GM19455 (cell line): Measurements from ENCODE around the gene NOC3L.
"Not testable (repeated sequence)": the region's sequence is repeated elsewhere in the genome, so short reads cannot be mapped to it uniquely, and the experiment has no call there.

Experiments used
- ATAC-seq: cut with Tn5 transposase; IDR thresholded peaks from one replicate; pipeline ENCODE4 v1.9.1; 2021; ENCODE audit not compliant: unreplicated experiment

Gene NOC3L, protein sequence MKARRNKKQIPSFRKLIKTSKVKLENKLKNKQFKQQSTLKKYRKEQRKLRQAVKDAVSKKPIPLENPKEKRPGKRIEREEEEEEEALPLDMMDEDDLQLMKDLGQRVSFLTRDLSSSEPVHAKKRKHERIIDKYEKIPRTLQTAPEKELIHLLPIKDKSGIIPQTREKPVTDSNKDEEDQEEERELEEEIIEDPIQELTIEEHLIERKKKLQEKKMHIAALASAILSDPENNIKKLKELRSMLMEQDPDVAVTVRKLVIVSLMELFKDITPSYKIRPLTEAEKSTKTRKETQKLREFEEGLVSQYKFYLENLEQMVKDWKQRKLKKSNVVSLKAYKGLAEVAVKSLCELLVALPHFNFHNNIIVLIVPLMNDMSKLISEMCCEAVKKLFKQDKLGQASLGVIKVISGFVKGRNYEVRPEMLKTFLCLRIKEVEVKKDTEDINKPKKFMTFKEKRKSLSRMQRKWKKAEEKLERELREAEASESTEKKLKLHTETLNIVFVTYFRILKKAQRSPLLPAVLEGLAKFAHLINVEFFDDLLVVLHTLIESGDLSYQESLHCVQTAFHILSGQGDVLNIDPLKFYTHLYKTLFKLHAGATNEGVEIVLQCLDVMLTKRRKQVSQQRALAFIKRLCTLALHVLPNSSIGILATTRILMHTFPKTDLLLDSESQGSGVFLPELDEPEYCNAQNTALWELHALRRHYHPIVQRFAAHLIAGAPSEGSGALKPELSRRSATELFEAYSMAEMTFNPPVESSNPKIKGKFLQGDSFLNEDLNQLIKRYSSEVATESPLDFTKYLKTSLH

DNA sequence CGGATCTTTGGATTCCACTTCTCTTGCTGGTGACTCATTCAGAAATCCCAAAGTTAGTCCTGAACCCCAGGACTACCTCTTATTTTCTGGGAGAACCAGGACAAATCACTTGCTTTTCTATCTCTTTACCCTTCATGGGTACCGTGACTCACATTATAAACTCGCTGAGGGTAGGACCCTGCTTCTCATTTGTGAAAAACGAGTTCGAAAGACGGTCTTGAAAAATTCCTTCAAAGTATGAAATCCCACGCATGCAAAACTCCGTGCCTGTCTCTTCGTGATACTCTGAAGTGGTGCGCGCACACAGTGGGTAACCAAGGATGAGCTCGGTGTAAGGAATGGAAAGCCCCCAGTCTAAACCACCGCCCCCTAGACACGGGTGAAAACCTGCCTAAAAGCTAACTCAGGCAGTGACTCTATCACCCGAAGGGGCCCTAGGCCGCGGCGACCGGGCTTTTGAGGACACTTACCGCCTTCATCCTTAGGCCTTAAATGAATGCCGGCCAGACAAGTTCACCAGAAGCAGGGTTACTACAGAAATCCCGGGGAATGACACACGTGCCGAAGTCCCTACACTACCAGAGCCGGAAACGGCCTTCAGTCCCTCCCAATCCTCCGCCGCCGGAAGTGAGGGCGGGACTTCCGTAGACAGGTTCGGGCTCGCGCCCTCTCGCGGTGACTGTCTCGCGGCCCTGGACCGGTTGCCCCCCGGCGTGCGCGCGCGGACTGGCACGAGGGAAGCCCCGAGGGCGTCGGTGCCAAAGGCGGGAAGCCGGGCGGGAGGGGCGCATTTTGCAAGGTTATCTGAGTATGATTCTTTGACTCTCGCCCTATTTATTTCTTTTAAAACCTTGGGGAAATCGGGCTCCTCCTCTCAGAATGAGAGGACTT is at the start of gene NOC3L:
TSS of gene NOC3L (minus strand) at position 580 of the 891 bp plus-strand sequence. CDS start at position 479, 101 bp downstream.
- peak; percentile 100 for ATAC-seq

- no peak for ATAC-seq
Observed at GRCh38 chr10:94412449-94412848, 49.7 kb upstream of the NOC3L start.

GRCh38 chr10:94411304-94411703 is 48.6 kb upstream of the NOC3L start:
- no peak for ATAC-seq

DNA sequence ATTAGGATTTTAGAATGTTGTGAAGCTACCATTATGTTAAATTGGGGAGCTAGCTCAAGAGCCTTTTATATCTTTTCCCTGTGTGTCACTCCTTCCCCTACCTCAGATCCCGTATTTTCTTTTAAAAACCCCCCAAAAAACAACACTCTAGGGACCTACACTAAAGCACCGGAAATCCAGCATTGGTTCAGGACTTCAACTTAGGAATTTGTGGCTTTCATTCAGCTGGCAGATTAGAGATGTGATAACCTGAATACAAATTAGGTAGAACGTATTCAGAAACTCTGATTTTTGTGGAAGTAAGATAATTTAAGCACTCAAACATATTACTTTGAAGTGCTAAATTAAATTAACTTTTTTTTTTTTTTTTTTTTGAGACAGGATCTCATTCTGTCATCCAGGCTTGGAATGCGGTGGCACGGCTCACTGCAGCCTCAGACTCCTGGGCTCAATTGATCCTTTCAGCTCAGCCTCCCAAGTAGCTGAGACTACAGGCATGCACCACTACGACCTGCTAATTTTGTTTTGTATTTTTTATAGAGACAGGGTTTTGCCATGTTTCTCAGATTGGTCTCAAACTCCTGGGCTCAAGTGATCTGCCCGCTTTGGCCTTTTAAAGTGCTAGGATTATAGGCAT is 46.4 kb upstream of the NOC3L start:
- ATAC-seq = no peak

GRCh38 chr10:94407668-94408067 is 44.9 kb upstream of the NOC3L start:
- no peak for ATAC-seq

- ATAC-seq = no peak
Observed at GRCh38 chr10:94405406-94405805, 42.7 kb upstream of the NOC3L start.

- ATAC-seq = peak; percentile 65
Observed at GRCh38 chr10:94403380-94404213, 40.9 kb upstream of the NOC3L start.

GRCh38 chr10:94402843-94403379 is 40.2 kb upstream of the NOC3L start:
- ATAC-seq = peak; percentile 32

GRCh38 chr10:94402204-94402842 is 39.6 kb upstream of the NOC3L start, which contains the start of gene TBC1D12:
TBC1D12 (plus strand) TSS chr10:94402541; CDS start chr10:94402614, 73 bp downstream.
- ATAC-seq = peak; percentile 70

DNA sequence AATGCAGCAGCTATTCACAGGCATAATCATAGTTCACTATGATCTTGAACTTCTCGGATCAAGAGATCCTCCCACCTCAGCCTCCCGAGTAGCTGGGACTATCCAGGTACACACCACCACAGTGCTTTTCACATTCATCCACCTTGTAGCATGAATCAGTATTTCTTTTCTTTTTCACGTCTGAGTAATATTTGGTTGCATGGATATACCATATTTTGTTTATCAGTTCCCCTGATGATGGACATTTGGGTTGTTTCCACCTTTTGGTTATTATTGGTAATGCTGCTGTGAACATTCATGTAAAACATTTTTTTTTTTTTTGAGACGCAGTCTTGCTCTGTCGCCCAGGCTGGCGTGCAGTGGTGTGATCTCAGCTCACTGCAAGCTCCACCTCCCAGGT is 36.0 kb upstream of the NOC3L start:
- ATAC-seq = no peak

DNA sequence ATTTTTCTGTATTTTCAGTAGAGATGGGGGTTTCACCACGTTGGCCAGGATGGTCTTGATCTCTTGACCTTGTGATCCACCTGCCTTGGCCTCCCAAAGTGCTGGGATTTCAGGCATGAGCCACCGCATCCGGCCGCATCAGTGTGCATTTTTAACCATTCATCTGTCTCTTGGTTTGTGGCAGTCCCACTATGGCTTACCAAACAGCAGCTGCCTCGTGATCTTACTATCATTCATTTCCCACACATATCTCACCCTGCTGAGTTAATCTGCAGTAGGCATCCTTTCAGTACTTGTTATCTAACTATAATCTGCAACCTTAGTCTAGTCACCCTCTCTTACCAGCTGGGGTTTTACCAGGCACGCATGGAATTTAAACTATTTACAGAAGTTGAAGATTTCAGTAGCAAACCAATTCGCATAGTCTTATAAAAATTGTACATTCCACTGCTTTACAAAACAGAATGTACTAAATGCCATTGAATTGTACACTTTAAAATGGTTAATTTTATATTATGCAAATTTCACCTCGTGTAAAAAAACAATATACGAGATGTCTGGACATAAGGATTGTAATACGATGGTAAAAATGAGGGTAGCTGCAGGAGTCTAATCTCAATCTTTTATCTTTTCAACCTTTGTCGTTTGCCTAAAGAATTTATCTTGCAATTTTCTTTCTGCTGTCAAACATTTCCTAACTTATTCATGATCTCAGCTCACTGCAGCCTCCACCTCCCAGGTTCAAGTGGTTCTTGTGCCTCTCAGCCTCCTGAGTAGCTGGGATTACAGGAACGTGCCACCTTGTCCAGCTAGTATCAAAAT is 35.0 kb upstream of the NOC3L start:
- no peak for ATAC-seq

DNA sequence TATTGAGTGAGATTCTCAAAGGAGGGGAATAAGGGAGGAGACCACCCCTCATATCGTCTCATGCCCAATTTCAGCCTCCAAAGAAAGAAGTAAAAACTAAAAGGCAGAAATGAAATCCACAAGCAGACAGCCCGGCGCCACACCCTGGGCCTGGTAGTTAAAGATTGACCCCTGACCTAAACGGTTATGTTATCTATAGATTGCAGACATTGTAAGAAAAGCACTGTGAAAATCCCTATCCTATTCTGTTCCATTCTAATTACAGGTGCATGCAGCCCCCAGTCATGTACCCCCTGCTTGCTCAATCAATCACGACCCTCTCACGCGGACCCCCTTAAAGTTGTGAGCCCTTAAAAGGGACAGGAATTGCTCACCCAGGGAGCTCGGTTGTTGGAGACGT is 29.4 kb upstream of the NOC3L start:
- ATAC-seq = not testable (repeated sequence)

DNA sequence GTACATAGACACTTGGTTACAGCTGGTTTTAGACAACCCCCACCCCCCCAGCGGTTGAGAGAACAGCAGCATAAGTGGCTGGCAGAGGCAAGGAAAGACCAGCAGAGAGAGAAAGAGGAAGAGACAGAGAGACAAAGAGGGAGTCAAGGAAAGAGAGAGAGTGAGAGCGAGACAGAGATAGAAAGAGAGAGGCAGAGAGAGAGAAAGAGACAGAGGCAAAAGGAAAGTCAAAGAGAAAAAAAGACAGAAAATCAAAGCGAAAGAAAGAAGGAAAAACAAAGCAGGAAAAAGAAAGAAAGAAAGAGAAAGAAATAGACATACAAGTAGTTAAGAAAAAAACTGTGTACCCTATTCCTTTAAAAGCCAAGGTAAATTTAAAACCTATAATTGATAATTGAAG is 23.0 kb upstream of the NOC3L start:
- not testable (repeated sequence) for ATAC-seq

GRCh38 chr10:94383530-94383929 is 20.8 kb upstream of the NOC3L start:
- ATAC-seq = no peak

GRCh38 chr10:94376865-94377264 is 14.1 kb upstream of the NOC3L start:
- no peak for ATAC-seq

DNA sequence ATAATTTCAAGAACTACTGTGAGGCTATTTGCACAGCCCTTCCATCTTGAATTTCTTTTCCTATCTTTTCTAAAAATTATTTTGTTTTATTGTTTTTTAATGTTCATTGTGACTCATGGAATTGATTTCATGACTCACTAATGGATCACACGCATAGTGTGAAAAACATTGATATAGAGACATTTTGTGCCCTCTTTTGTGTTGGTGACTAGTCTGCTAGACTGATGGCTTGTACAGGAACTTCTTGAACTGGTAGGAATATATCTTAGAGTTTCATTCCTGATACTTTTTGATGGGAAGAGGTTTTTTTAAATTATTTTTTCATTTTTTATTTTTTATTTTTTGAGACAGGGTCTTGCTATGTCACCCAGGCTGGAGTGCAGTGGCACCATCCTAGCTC is 12.6 kb upstream of the NOC3L start:
- ATAC-seq = no peak

DNA sequence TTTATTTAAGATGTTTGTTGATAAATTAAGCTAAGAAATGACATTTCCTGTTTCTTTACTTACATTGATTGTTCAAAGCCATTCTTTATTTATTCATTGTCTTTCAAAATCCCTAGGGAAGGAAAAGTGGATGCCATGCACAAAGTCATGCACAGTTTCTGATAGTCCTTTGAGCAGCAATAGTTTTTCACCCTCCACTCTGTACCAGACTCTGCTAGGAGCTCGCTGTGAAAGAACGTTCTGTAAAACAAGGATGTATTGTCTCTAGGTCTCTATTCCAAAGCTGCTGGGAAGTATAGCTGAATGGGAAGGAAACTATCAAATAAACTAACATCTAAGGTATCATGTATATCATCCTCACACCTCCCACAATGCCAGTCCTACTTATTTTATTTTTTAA is 7.8 kb upstream of the NOC3L start:
- ATAC-seq = no peak

GRCh38 chr10:94366382-94366781 is 3.6 kb upstream of the NOC3L start:
- no peak for ATAC-seq
